Nucleus accumbens (tissue), 56 donors: Measurements from ENCODE around the gene VWA5B2.

Experiments used
- DNase-seq, 56 donors: peaks; one replicate each; lab custom pipeline; 2025; lab: John Stamatoyannopoulos, UW

Gene VWA5B2

GRCh38 chr3:184229394-184230080 is at the start of gene VWA5B2:
VWA5B2 (plus strand) TSS chr3:184229585; CDS start chr3:184230529, 944 bp downstream.
- DNase-seq, result peak in 23 of 56 donors; percentile 8 to 62 (median 29)

GRCh38 chr3:184180165-184180564 is 49.2 kb upstream of the VWA5B2 start:
- DNase-seq, result no peak

- DNase-seq, result no peak
Observed at GRCh38 chr3:184181596-184181995, 47.8 kb upstream of the VWA5B2 start.

GRCh38 chr3:184183679-184184078 is 45.7 kb upstream of the VWA5B2 start:
- DNase-seq, result no peak

- DNase-seq, result no peak
Observed at GRCh38 chr3:184184546-184185230, 44.7 kb upstream of the VWA5B2 start.

- DNase-seq, result peak; percentile 70 to 100 (median 98)
Observed at GRCh38 chr3:184185461-184186183, 43.8 kb upstream of the VWA5B2 start.

- DNase-seq, result peak in 6 of 56 donors; percentile 40 to 73 (median 55)
Observed at GRCh38 chr3:184186184-184186901, 43.0 kb upstream of the VWA5B2 start, which contains the start of gene ABCF3. ABCF3 (plus strand) TSS chr3:184186199; CDS start chr3:184186208, 9 bp downstream.

- no peak for DNase-seq
Observed at GRCh38 chr3:184186902-184187207, 42.5 kb upstream of the VWA5B2 start.

GRCh38 chr3:184188080-184188479 is 41.3 kb upstream of the VWA5B2 start:
- no peak for DNase-seq

GRCh38 chr3:184189421-184189820 is 40.0 kb upstream of the VWA5B2 start:
- no peak for DNase-seq

- no peak for DNase-seq
Observed at GRCh38 chr3:184192889-184193288, 36.5 kb upstream of the VWA5B2 start.

- no peak for DNase-seq
Observed at GRCh38 chr3:184193991-184194539, 35.3 kb upstream of the VWA5B2 start.

- peak in 1 of 56 donors; percentile 21 for DNase-seq
Observed at GRCh38 chr3:184196536-184196935, 32.8 kb upstream of the VWA5B2 start.

GRCh38 chr3:184198509-184198908 is 30.9 kb upstream of the VWA5B2 start:
- DNase-seq, result no peak

- DNase-seq, result no peak
Observed at GRCh38 chr3:184200825-184201224, 28.6 kb upstream of the VWA5B2 start.

GRCh38 chr3:184203526-184203925 is 25.9 kb upstream of the VWA5B2 start:
- no peak for DNase-seq

GRCh38 chr3:184209146-184209923 is 20.1 kb upstream of the VWA5B2 start:
- no peak for DNase-seq

GRCh38 chr3:184211297-184211696 is 18.1 kb upstream of the VWA5B2 start:
- no peak for DNase-seq

GRCh38 chr3:184211718-184212117 is 17.7 kb upstream of the VWA5B2 start:
- no peak for DNase-seq

GRCh38 chr3:184218814-184219213 is 10.6 kb upstream of the VWA5B2 start:
- DNase-seq, result no peak
